Measurements from ENCODE around the gene TAS2R60.
"Not testable (repeated sequence)": the region's sequence is repeated elsewhere in the genome, so short reads cannot be mapped to it uniquely, and the experiment has no call there.

The TAS2R60 gene

DNA sequence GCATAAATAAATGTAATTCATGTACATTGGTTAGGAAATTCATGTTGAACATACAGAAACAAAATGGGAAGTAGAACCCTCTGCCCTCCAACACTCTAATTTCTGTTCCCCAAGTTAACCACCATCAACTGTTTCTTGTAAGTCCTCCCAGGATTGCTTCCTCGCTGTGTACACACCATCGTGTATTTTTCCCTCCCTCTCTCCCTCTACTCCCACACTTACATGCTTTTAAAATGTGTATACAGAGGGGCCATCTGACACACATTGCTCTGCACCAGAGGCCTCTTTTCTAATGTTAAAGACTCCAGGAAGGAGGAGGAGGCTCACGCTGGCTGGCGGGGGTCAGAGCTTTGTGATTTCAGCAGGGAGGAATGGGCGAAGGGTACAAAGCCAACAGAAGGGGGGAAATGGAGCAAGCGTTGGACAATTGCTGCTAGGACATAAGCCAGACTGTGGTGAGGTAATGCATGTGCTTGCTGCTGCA lies 32.7 kb upstream of the TAS2R60 start:
- DNase-seq (ENCODE audit: low spot score) (no peak), FAIRE-seq (no peak)

- FAIRE-seq, result no peak
- DNase-seq (ENCODE audit: low spot score), result no peak
Observed at GRCh38 chr7:143411976-143412708, 31.1 kb upstream of the TAS2R60 start.

DNA sequence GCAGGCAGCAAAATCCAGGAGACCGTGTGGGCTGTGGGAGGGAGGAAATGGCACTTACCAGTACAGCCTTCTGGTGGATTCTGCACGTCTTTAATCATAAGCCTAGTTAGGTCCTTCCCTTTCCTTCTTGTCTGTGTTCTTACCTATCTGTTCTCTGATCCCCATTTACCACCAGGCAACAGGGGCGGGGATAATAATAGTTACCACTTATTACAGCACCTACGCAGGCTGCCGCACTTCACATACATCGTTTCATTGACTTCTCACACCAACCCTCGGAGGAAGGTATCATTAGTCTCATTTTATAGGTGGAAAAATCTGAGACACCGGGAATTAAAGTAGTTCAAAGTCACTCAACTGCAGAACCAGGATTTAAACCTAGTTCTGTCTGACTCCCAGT lies 30.1 kb upstream of the TAS2R60 start:
- DNase-seq (ENCODE audit: low spot score) (no peak), FAIRE-seq (no peak)

GRCh38 chr7:143415209-143415608 lies 28.0 kb upstream of the TAS2R60 start:
- not testable (repeated sequence) for DNase-seq (ENCODE audit: low spot score); FAIRE-seq

GRCh38 chr7:143415742-143416397 lies 27.4 kb upstream of the TAS2R60 start:
- peak; percentile 14 for DNase-seq (ENCODE audit: low spot score)

DNA sequence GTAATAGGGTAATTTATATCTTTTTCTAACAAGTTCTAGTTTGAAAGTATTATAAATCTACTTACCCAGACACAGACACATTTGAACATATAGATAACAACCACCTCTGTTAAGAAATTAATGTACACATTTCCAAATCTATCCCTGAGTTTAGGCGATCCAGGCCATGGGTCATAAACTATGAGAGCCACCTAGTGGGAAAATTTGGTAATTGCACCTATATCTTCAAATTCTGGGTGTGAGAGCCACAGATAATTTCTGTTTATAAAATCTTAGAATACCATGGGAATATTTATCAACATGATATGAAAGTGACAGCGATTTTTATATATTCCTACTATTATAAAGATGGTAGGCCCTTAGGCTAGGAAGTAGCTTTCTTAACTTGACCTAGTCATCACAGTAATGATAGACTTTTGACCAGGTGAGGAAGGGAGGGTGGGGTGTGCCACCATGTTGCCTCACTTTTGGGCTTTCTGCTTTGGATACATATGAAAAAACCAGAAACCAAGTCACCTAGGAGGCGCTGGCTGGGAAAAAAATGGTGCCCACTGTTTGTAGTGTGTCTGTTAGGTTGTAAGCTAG lies 26.6 kb upstream of the TAS2R60 start:
- DNase-seq (ENCODE audit: low spot score) (peak; percentile 49), FAIRE-seq (no peak)

More at GRCh38 chr7:143415742-143416397, 27.4 kb upstream of the TAS2R60 start:
- no peak for FAIRE-seq

- FAIRE-seq, result no peak
- DNase-seq (ENCODE audit: low spot score), result no peak
Observed at GRCh38 chr7:143417734-143418383, 25.4 kb upstream of the TAS2R60 start.

GRCh38 chr7:143418681-143419458 lies 24.4 kb upstream of the TAS2R60 start:
- DNase-seq (ENCODE audit: low spot score) (no peak), FAIRE-seq (no peak)

GRCh38 chr7:143419880-143420279 lies 23.4 kb upstream of the TAS2R60 start:
- DNase-seq (ENCODE audit: low spot score) (no peak), FAIRE-seq (no peak)

DNA sequence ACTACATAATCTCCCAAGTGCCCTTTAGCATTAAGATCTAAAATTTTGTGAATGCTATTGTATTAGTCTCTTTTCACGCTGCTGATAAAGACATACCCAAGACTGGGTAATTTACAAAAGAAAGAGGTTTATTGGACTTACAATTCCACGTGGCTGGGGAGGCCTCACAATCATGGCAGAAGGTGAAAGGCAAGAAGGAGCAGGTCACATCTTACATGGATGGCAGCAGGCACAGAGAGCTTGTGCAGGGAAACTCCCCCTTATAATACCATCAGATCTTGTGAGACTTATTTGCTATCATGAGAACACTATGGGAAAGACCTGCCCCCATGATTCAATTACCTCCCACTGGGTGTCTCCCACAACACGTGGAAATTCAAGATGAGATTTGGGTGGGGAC lies 22.6 kb upstream of the TAS2R60 start:
- DNase-seq (ENCODE audit: low spot score); FAIRE-seq: not testable (repeated sequence)

DNA sequence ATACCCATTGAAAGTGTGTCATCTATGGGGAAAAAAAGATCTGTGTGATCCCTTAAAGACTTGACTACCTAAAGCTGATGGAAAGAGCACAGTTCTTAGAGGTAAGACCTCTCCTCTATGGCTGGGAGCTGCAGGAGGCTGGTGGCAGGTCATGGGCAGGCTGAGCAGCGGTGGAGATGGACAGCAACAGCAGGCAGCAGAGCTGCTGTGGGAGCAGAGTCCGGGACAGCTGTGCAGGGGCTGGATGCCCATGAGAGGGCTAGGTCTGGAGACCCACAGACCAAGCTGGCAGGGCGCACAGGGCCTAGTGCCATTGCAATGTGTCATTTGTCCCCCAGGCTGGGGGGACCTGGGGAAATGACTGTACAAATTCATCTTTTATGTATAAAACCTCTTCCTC lies 21.2 kb upstream of the TAS2R60 start:
- DNase-seq (ENCODE audit: low spot score) (no peak), FAIRE-seq (no peak)

GRCh38 chr7:143424476-143424875 lies 18.8 kb upstream of the TAS2R60 start:
- not testable (repeated sequence) for DNase-seq (ENCODE audit: low spot score); FAIRE-seq

DNA sequence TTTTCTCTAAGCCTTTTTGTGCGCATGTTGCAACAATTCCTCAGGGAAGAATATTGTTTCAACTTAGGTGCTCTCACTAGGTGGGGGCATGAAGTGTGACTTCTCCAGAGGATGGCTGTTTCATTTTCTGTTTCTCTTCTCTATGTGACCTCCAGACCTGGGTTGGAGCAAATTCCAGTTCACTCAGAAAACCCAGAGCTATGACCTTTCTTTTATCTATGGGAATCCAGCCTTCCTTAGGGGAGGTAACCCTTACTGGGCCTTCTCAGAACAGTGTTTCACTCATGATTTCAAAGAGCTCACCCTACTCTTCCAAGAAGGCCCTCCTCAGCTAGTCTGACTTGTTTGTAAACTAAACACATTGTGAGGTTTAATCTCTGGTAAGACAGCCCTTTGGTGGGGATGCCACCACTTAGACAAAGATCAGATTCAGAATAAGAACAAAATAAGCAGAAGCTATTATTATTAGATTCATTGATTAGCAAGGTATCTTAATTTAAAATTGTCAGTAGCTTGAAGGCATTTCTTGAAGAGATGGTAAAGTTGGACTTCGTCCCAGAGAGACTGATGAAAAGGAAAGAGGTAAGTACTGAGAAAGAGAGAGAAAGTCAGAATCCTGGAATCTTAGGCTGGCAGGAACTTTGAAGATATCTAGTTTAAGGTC lies 16.6 kb upstream of the TAS2R60 start:
- FAIRE-seq (no peak), DNase-seq (ENCODE audit: low spot score) (no peak)

GRCh38 chr7:143429770-143430698 lies 13.2 kb upstream of the TAS2R60 start:
- DNase-seq (ENCODE audit: low spot score) (no peak), FAIRE-seq (no peak)

DNA sequence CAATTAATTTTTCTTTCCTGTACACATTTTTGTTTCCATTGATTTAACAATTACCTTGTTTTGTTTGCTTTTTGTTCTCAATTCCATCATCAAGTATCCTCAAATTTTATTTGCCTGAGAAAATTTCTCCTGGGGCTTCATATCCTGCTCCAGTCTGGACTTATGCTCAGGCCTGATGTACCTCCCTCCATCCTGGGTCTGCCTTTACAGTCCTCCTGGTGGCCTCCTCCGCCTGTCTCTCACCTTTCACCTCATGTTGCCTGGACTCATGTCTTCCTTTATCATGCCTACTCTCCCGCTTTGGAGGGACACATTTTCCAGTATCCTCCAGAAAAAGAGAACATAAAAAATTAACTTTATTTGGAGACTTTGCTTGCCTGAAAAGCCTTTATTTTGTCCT lies 12.1 kb upstream of the TAS2R60 start:
- DNase-seq (ENCODE audit: low spot score) (no peak), FAIRE-seq (no peak)

DNA sequence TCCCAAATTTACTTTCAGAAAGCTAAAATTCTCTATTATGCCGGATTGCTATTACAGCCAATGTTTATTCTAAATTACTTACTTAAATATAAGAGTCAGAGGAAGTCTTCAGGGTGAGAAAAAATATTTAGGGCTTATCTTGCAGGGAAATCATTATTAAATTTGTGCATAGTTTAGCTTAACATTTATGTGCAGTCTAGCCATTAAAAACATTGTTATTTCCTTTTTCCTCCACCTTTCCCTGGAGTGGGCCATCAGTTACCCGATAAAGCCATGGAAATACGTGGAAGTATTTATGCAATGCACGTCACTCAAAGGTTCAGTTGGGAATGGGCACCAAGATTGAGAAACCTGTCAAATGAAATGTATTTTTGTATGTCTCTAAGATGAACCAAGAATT lies 9.5 kb upstream of the TAS2R60 start:
- FAIRE-seq, result no peak

GRCh38 chr7:143434660-143435059 lies 8.6 kb upstream of the TAS2R60 start:
- FAIRE-seq (no peak), DNase-seq (ENCODE audit: low spot score) (peak; percentile 23)

More for the DNA sequence above, 9.5 kb upstream of the TAS2R60 start:
- no peak for DNase-seq (ENCODE audit: low spot score)

DNA sequence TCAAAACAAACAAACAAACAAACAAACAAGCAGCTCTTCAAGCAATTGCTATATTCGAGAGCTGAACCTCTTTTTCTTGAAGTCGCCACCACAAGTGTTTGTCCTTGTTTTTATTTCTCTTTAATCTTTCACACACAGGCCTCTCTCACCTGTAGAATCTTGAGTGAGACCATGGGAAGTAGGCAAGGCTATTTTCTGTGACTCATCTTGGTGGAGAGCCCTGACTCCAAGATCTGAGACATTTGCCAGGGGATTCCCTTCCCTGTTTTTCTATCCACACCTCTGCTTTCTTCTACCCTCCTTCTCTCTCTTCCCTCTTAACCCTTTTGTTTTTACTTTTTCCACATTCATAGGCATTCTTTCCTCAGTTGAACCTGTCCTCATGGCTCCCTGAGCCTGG lies 8.0 kb upstream of the TAS2R60 start:
- FAIRE-seq (no peak), DNase-seq (ENCODE audit: low spot score) (no peak)

- FAIRE-seq (no peak), DNase-seq (ENCODE audit: low spot score) (no peak)
Observed at GRCh38 chr7:143436325-143436946, 6.8 kb upstream of the TAS2R60 start.

All from urothelium cell line (cell line).